ENCODE data around the gene DCK.

DNA sequence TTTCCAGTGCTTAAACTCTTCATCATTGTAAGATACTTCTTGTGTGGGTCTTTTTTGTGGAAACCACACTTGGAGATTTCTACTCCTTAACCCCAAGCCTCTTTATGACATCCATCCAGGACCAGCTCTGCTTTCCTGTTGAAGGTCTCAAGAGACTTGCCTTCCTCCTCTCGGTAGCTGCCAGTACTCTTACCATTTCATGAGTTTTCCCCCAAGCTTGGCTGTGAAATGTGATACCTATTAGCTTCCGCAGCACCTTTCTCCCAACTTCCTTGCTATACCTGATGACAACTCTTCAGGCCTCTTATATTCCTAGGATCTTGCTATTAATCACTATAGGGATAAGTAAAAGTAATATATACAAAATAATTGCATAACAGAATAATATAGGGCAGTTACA, 1.9 kb upstream of the DCK start:
- TF ChIP-seq CTCF (IDR thresholded peaks at IDR 0.05 in 8 of 11, conservative IDR thresholded peaks at IDR 0.05 in 3 of 11): no peak
- no peak for TF ChIP-seq POLR2AphosphoS5 (IDR thresholded peaks at IDR 0.05)
